Measurements from ENCODE around the gene PIP5KL1. TPM values are rescaled to one million over a fixed set of nuclear protein-coding genes. Genes with fewer than 3 reads are reported as not detected.

Gene PIP5KL1
- total RNA-seq (2014; rRNA removed; shearing (Covaris generic)), result 0.94 and 3.4 TPM in 2 replicates

- Histone ChIP-seq H3K4me3 (ENCODE audit: insufficient read depth, low read depth, low read length) (peak within 1 kb of the TSS; percentile 55), H3K27me3 (ENCODE audit: control insufficient read depth, insufficient read depth, low read length) (peaks cover 41% of the 10 kb centered on the region), H3K36me3 (replicated peaks; ENCODE audit: control insufficient read depth, insufficient read depth, low read length) (peaks cover 5% of the 10 kb centered on the region)
- peak; percentile 99 for DNase-seq
These were observed at the start of gene PIP5KL1 for GRCh38 chr9:127930231-127931091. Gene PIP5KL1, minus strand, starts transcription at chr9:127930777. Its CDS starts 25 bp downstream, at chr9:127930752.

- H3K4me3 ChIP-seq (ENCODE audit: insufficient read depth, low read depth, low read length), result peak overlapping the region; percentile 84
- peaks cover 2% of the 10 kb centered on the region for H3K36me3 ChIP-seq (replicated peaks; ENCODE audit: control insufficient read depth, insufficient read depth, low read length)
- DNase-seq, result peak; percentile 93
- no peaks in the 10 kb centered on the region for H3K27me3 ChIP-seq (ENCODE audit: control insufficient read depth, insufficient read depth, low read length)
These were observed 49.6 kb upstream of the PIP5KL1 start for GRCh38 chr9:127980060-127980705.

GRCh38 chr9:127979333-127980059, 48.9 kb upstream of the PIP5KL1 start:
- Histone ChIP-seq H3K36me3 (replicated peaks; ENCODE audit: control insufficient read depth, insufficient read depth, low read length) (peaks cover 2% of the 10 kb centered on the region), H3K4me3 (ENCODE audit: insufficient read depth, low read depth, low read length) (peak overlapping the region; percentile 84), H3K27me3 (ENCODE audit: control insufficient read depth, insufficient read depth, low read length) (no peaks in the 10 kb centered on the region)
- DNase-seq, result peak; percentile 87

- peak overlapping the region; percentile 84 for H3K4me3 ChIP-seq (ENCODE audit: insufficient read depth, low read depth, low read length)
- peaks cover 2% of the 10 kb centered on the region for H3K36me3 ChIP-seq (replicated peaks; ENCODE audit: control insufficient read depth, insufficient read depth, low read length)
- no peak for DNase-seq
- no peaks in the 10 kb centered on the region for H3K27me3 ChIP-seq (ENCODE audit: control insufficient read depth, insufficient read depth, low read length)
These were observed 48.4 kb upstream of the PIP5KL1 start for GRCh38 chr9:127979015-127979332.

- H3K27me3 ChIP-seq (ENCODE audit: control insufficient read depth, insufficient read depth, low read length), result no peaks in the 10 kb centered on the region
- H3K4me3 ChIP-seq (ENCODE audit: insufficient read depth, low read depth, low read length), result peak overlapping the region; percentile 19
- DNase-seq, result peak; percentile 81
- peaks cover 2% of the 10 kb centered on the region for H3K36me3 ChIP-seq (replicated peaks; ENCODE audit: control insufficient read depth, insufficient read depth, low read length)
These were observed 47.5 kb upstream of the PIP5KL1 start for GRCh38 chr9:127977884-127978647.

GRCh38 chr9:127977009-127977883, 46.7 kb upstream of the PIP5KL1 start:
- H3K36me3 ChIP-seq (replicated peaks; ENCODE audit: control insufficient read depth, insufficient read depth, low read length), result peaks cover 2% of the 10 kb centered on the region
- H3K27me3 ChIP-seq (ENCODE audit: control insufficient read depth, insufficient read depth, low read length), result no peaks in the 10 kb centered on the region
- DNase-seq, result no peak
- peak overlapping the region; percentile 19 for H3K4me3 ChIP-seq (ENCODE audit: insufficient read depth, low read depth, low read length)

- Histone ChIP-seq H3K4me3 (ENCODE audit: insufficient read depth, low read depth, low read length) (no peak overlapping the region), H3K27me3 (ENCODE audit: control insufficient read depth, insufficient read depth, low read length) (no peaks in the 10 kb centered on the region), H3K36me3 (replicated peaks; ENCODE audit: control insufficient read depth, insufficient read depth, low read length) (peaks cover 2% of the 10 kb centered on the region)
- no peak for DNase-seq
These were observed 45.9 kb upstream of the PIP5KL1 start for GRCh38 chr9:127976498-127976897.

GRCh38 chr9:127975376-127976315, 45.1 kb upstream of the PIP5KL1 start:
- no peak for DNase-seq

GRCh38 chr9:127974769-127975261, 44.2 kb upstream of the PIP5KL1 start:
- peak; percentile 77 for DNase-seq
- Histone ChIP-seq H3K27me3 (ENCODE audit: control insufficient read depth, insufficient read depth, low read length) (no peaks in the 10 kb centered on the region), H3K4me3 (ENCODE audit: insufficient read depth, low read depth, low read length) (no peak overlapping the region), H3K36me3 (replicated peaks; ENCODE audit: control insufficient read depth, insufficient read depth, low read length) (peaks cover 2% of the 10 kb centered on the region)

More at GRCh38 chr9:127975376-127976315, 45.1 kb upstream of the PIP5KL1 start:
- Histone ChIP-seq H3K27me3 (ENCODE audit: control insufficient read depth, insufficient read depth, low read length) (no peaks in the 10 kb centered on the region), H3K36me3 (replicated peaks; ENCODE audit: control insufficient read depth, insufficient read depth, low read length) (peaks cover 2% of the 10 kb centered on the region), H3K4me3 (ENCODE audit: insufficient read depth, low read depth, low read length) (no peak overlapping the region)

GRCh38 chr9:127974001-127974768, 43.6 kb upstream of the PIP5KL1 start:
- Histone ChIP-seq H3K4me3 (ENCODE audit: insufficient read depth, low read depth, low read length) (no peak overlapping the region), H3K36me3 (replicated peaks; ENCODE audit: control insufficient read depth, insufficient read depth, low read length) (peaks cover 2% of the 10 kb centered on the region), H3K27me3 (ENCODE audit: control insufficient read depth, insufficient read depth, low read length) (no peaks in the 10 kb centered on the region)
- peak; percentile 55 for DNase-seq

GRCh38 chr9:127973169-127974000, 42.8 kb upstream of the PIP5KL1 start:
- Histone ChIP-seq H3K27me3 (ENCODE audit: control insufficient read depth, insufficient read depth, low read length) (no peaks in the 10 kb centered on the region), H3K36me3 (replicated peaks; ENCODE audit: control insufficient read depth, insufficient read depth, low read length) (peaks cover 2% of the 10 kb centered on the region), H3K4me3 (ENCODE audit: insufficient read depth, low read depth, low read length) (no peak overlapping the region)
- peak; percentile 55 for DNase-seq
